GM21737 (cell line): ENCODE results near the gene RAB11FIP5.
"Not testable (repeated sequence)": the region's sequence is repeated elsewhere in the genome, so short reads cannot be mapped to it uniquely, and the experiment has no call there.

Experiments
- ATAC-seq: cut with Tn5 transposase; IDR thresholded peaks from one replicate; pipeline ENCODE4 v1.9.1; 2021; ENCODE audit warnings: mild to moderate bottlenecking, moderate library complexity; ENCODE audit not compliant: unreplicated experiment

The RAB11FIP5 gene, protein sequence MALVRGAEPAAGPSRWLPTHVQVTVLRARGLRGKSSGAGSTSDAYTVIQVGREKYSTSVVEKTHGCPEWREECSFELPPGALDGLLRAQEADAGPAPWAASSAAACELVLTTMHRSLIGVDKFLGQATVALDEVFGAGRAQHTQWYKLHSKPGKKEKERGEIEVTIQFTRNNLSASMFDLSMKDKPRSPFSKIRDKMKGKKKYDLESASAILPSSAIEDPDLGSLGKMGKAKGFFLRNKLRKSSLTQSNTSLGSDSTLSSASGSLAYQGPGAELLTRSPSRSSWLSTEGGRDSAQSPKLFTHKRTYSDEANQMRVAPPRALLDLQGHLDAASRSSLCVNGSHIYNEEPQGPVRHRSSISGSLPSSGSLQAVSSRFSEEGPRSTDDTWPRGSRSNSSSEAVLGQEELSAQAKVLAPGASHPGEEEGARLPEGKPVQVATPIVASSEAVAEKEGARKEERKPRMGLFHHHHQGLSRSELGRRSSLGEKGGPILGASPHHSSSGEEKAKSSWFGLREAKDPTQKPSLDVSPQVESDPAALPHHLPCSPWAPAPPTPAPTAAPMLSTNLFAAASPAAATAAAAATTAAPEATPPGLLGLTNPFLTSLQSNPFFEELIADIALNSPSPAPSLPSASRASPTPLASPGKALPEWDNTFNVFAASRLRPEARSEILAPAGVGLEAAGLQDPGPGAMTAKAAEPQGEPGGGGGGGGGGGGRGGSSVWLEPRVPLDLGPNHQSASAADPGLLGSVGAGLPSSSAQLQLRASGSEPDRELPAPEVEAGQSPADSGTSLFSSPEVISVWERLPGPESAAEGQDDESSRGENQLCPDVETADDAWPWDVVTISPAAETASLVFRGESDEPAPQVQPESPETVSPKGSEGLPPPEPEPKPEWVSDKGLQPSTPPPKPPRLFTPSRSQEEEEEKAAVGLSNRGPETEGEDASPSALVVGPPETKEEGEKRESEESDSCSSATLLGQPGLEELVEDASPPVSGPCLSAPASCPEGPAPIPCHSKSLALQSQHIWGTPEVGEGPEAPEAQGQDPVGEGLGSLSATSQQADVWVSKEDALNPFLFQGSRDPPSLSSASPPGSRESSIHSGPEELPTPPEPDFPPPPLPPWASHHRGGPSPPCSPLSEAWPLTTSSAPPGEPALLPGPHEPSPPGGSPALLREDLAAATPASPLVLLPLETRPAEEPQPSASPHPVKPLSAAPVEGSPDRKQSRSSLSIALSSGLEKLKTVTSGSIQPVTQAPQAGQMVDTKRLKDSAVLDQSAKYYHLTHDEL (N-terminal part only)

DNA sequence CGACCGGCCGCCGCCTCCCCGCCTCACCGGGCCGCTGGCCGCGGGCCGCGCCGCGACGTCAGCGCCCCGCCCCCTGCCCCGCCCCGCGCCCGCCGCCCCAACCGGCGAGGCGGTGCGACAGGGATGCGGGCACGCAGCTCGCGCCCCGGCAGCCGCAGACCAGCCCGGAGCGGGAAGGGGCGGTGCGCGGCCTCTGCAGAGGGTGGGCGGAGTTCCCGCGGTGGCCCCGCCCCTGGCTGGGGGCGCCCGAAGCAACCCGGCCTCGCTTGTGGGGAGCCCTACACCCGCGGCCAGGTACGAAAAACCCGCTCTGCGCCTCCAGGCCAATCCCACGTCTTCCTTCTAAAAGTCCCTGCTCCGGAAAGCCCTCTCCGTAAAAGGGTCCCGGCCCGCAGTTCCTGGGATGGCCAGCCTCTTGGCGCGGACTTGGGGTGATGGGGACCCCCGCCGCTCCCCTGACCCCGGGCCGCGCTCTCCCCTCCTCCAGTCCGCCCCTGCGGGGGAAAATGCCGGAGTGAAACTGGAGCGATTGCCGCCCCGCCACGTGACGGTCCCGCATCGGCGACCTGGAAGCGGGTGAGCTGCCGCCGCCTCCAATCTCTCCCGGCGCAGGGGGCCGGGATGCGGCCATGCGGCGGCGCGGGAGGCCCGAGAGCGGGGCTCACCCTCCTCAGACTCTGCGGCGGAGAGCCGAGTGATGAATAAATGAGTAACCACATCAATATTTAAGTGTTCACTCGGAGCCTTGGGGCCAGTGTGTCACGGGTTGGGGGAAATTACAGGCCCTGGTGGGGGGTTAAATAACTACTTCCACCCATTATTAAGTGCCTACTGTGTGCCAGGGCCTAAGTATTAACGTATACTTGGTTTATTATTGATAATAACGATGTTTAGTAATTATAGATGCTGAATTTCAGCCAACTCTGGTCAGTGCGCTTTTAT lies at the start of gene RAB11FIP5:
TSS of gene RAB11FIP5 (minus strand) at position 36 of the 942 bp plus-strand sequence. CDS start 171 bp downstream, outside the sequence.
- ATAC-seq = peak; percentile 65

GRCh38 chr2:73156539-73157124 lies 43.9 kb upstream of the RAB11FIP5 start:
- no peak for ATAC-seq

DNA sequence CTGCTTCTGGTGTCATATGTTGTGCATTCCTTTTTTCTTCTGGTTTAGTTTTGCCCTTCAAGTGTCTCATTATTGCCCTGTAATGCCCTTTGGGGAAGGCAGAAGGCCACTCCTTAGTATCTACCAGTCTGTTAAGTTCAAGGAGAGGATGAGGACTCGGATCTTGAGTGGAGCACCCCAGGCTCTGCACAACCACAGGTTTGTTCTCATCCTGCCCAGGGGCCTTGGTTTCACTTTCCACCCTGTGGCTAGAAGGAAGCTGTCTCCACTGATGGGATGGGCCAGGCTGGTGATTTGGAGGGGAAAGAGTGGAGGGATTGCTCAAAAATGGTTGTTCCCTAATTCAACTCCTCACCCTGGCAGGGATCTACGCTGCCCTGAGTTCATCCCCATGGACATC lies 30.2 kb upstream of the RAB11FIP5 start:
- ATAC-seq = no peak

GRCh38 chr2:73141896-73142295 lies 29.1 kb upstream of the RAB11FIP5 start:
- ATAC-seq = no peak

DNA sequence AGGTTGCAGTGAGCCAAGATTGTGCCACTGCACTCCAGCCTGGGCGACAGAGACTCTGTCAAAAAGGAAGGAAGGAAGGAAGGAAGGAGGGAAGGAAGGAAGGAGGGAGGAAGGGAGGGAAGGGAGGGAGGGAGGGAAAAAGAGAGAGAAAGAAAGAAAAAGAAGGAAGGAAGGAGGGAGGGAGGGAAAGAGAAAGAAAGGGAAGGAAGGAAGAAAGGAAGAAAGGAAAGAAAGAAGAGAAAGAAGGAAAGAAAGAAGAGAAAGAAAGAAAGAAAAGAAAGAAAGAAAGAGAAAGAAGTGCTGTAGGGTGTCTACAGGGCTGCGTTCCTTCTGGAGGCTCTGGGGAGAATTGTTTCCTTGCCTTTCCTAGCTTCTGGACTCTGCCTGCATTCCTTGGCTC lies 22.5 kb upstream of the RAB11FIP5 start:
- no peak for ATAC-seq

DNA sequence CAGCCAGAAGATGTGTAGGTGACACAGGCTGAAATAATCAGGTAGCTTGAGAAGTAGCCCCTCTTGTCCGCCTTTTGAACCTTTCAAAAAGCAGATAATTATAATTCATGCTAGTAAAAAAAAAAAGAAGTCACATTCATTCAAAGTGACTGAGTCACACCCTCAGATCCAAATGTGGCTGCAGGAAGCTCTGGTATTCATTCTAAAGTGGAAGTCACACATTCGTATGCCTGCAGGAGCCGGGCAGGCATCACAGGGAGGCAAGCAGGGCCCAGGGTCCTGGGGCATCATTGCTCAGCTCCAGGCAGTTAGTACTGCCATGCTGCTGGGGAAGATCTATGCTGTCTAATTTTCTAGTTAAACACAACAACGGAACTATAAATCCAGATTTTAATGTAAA lies 21.7 kb upstream of the RAB11FIP5 start:
- ATAC-seq = no peak

DNA sequence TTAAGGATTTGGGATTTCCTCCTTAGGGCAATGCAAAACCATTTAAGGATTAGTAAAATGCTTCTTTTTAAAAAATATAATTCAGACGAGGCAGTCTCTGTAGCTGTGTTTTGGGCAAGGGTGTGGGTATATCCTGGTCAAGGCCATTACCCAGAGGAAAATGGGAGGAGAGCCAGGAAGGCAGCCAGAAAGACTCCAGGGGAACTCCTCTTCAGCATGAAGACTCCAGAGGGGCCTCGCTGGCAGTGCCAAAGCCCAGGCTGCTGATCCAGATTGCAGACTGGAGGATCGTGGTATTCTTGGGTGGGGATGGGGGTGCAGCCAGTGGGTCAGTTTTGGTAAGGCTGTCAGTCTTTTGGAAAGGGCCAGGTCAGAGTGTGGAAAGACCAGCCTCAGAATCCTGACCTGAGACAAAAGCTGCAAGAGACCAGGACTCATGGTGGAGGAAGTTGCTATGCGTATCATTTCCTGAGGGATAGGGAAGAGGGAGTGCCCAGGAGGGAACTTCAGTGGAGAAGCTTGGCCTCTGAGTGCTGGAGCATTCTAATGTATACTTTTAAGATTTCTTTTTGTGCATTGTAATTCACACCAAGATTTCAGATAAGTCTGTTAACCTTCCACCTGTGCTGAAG lies 20.9 kb upstream of the RAB11FIP5 start:
- no peak for ATAC-seq

DNA sequence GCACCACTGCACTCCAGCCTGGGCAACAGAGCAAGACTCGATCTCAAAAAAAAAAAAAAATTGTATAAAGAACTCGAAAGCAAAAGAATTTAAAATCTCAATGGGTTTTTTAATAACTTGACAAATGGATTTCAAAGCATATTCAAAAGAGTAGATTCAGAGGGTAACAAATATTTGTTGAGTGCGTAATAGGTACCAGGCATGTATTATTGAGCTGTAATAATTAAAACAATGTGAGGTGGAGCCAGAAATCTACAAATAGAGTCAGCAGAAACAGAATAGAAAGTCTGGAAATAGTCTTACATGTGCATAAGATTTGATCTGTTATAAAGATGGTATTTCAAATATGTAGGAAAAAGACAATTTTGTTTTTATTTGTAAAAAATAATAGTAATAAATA lies 19.1 kb upstream of the RAB11FIP5 start:
- no peak for ATAC-seq

DNA sequence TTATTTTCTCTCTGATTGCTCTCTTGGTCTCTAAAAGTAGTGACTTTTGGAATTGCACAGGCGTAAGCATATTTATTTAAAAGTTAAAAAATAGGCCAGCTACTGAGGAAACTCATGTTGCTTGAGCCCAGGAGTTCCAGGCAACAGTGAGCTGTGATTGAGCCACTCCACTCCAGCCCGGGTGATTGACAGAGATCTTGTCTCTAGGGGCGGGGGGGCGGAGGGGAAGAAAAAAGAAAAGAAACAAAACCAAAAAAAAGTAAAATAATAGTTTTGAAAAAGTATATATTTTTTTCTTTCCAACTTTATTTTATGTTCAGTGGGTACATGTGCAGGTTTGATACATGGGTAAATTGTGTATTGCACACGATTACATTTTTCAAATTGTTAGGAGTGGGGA lies 18.0 kb upstream of the RAB11FIP5 start:
- no peak for ATAC-seq

- no peak for ATAC-seq
These were observed 16.2 kb upstream of the RAB11FIP5 start for GRCh38 chr2:73128841-73129535.

GRCh38 chr2:73122536-73122935 lies 9.8 kb upstream of the RAB11FIP5 start:
- ATAC-seq = no peak

- ATAC-seq = not testable (repeated sequence)
These were observed 7.0 kb upstream of the RAB11FIP5 start for GRCh38 chr2:73119611-73120239.

- no peak for ATAC-seq
These were observed 4.7 kb upstream of the RAB11FIP5 start for GRCh38 chr2:73117441-73117840.

DNA sequence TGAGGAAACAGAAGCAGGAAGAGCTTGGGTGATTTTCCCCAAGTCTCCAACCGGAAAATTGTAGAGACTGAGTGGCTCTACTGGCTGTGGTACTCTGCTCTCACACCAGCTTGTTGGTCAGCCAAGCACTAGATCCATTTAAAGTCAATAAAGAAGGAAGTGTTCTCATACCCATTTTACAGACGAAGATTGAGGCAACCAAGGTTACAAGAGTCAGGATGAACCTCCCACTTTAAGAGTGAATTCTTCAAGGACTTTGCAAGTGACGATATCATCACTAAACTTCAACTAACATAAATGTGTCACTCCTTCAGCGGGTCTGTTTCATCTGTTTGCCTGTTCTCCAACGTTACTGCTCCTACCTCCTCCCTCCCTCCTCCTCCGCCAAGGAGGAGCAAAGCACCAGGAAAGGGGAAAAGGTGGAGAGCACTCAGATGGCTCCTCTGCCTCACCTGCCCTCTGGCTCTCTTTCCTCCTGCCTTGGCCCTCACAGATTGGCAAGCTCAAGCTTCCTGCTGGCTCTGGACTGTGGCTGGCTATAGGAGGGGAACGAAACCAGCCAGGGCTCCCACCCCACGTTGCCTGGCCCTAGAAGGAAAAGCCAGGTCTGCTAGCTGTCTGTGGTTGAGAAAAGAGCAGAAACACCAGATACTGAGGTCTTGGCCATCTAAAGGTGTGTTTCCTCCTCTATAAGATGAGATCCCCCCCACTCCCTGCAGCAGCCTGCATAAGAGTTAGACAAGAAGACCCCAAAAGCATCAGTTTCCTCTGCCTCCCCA lies 3.6 kb upstream of the RAB11FIP5 start:
- no peak for ATAC-seq

DNA sequence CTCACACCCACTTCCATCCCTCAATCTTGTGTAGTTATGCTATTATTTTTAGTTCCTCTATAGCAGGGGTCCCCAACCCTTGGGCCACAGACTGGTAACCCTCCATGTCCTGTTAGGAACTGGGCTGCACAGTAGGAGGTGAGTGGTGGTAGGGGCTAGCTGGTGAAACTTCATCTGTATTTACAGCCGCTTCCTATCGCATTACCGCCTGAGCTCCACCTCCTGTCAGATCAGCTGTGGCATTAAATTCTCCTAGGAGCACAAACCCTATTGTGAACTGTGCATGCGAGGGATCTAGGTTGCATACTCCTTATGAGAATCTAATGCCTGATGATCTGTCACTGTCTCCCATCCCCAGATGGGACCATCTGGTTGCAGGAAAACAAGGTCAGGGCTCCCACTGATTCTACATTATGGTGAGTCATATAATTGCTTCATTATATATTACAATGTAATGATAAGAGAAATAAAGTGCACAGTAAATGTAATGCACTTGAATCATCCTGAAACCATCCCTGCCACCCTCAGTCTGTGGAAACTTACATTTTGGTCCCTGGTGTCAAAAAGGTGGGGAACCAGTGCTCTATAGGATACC lies 1.6 kb upstream of the RAB11FIP5 start:
- no peak for ATAC-seq

DNA sequence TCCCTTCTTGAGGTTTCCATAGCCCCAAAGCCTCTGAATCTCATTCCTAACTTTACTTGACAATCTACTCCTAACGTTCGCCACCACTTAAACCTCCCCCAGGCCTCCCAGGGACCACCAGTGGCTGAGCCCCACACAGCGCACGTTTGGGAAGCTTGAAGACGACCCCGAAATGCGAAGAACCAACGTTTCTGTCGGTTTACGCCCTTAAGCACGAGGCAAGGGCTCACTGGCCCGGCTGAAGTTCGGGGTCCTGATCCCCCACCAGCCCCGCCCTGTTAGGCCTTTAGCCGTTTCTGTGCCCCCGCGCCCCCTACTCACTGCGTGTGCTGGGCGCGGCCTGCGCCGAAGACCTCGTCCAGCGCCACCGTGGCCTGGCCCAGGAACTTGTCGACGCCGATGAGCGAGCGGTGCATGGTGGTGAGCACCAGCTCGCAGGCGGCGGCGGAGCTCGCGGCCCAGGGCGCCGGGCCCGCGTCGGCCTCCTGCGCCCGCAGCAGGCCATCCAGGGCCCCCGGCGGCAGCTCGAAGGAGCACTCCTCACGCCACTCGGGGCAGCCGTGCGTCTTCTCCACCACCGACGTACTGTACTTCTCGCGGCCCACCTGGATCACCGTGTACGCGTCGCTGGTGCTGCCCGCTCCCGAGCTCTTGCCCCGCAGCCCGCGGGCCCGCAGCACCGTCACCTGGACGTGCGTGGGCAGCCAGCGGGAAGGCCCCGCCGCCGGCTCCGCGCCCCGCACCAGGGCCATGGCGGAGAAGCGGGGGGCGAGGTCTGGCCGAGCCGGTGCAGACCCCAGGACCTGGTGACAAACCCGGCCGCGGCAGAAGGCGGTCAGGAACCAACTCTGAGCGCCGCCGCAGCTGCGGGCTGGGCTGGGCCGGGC lies 479 bp downstream of the RAB11FIP5 start:
- no peak for ATAC-seq
